HepG2 (cell line): ENCODE results near the gene SRSF3. TPM values are rescaled to one million over a fixed set of nuclear protein-coding genes. Genes with fewer than 3 reads are reported as not detected.

Experiments
- CAMTA2 ChIP-seq: sonication (generic); formaldehyde crosslinking; IDR thresholded peaks from 2 replicates; pipeline ENCODE4 v1.4.0; 2020; ENCODE audit warnings: mild to moderate bottlenecking, missing genetic modification reagents, borderline replicate concordance
- CCAR2 ChIP-seq: fragments of 200-400 bp; formaldehyde crosslinking; optimal IDR thresholded peaks from 2 replicates; pipeline ENCODE3; 2018; ENCODE audit warnings: low read depth, mild to moderate bottlenecking, low read length, moderate library complexity
- ETV5 ChIP-seq: IDR thresholded peaks from 2 replicates; pipeline ENCODE4 v1.6.1; 2018; ENCODE audit warnings: missing biosample characterization, missing genetic modification reagents, inconsistent platforms, borderline replicate concordance
- GABPB1 ChIP-seq: IDR thresholded peaks from 2 replicates; pipeline ENCODE4 v1.6.1; 2016; ENCODE audit warnings: mild to moderate bottlenecking, missing genetic modification reagents, moderate library complexity, missing compliant biosample characterization
- HBP1 ChIP-seq: IDR thresholded peaks from 2 replicates; pipeline ENCODE4 v1.6.1; 2016; ENCODE audit warnings: low read depth, control low read depth
- HOXD1 ChIP-seq: sonication (generic); formaldehyde crosslinking; IDR thresholded peaks from 2 replicates; pipeline ENCODE4 v1.5.0; 2020; ENCODE audit warnings: missing genetic modification reagents
- JUNB ChIP-seq: sonication (generic); formaldehyde crosslinking; IDR thresholded peaks from 2 replicates; pipeline ENCODE4 v1.8.0; 2022; ENCODE audit warnings: missing genetic modification reagents, mild to moderate bottlenecking, borderline replicate concordance
- MIER3 ChIP-seq: IDR thresholded peaks from 2 replicates; pipeline ENCODE4 v1.6.1; 2016; ENCODE audit warnings: missing compliant biosample characterization, borderline replicate concordance
- MZF1 ChIP-seq: sonication (generic); formaldehyde crosslinking; IDR thresholded peaks from 2 replicates; pipeline ENCODE4 v1.8.1; 2023; ENCODE audit warnings: mild to moderate bottlenecking, missing genetic modification reagents, borderline replicate concordance
- NFYC ChIP-seq: IDR thresholded peaks from 2 replicates; pipeline ENCODE4 v1.6.1; 2016; ENCODE audit warnings: missing genetic modification reagents, missing compliant biosample characterization
- NKX3-1 ChIP-seq: sonication (generic); formaldehyde crosslinking; IDR thresholded peaks from 2 replicates; pipeline ENCODE4 v1.5.0; 2020; ENCODE audit warnings: missing genetic modification reagents
- SAFB2 ChIP-seq: sonication (generic); formaldehyde crosslinking; IDR thresholded peaks from 2 replicates; pipeline ENCODE4 v1.5.1; 2020; ENCODE audit warnings: missing genetic modification reagents, low read depth, mild to moderate bottlenecking, borderline replicate concordance
- SOX6 ChIP-seq, 2 experiments: fragments of 450-650 bp in 1 of 2; sonication (generic) in 1 of 2; formaldehyde crosslinking in 1 of 2; IDR thresholded peaks; 2 replicates each; pipeline versions ENCODE4 v1.4.0 to v1.6.1; 2017 to 2020; ENCODE audit warnings: antibody characterized with exemption in 1 of 2, mild to moderate bottlenecking in 1 of 2, missing genetic modification reagents in 1 of 2
- SP5 ChIP-seq: IDR thresholded peaks from 2 replicates; pipeline ENCODE4 v1.6.1; 2016; ENCODE audit warnings: low read depth, borderline replicate concordance
- TCF7 ChIP-seq: sonication (generic); IDR thresholded peaks from 2 replicates; pipeline ENCODE4 v1.6.1; 2016; ENCODE audit warnings: antibody characterized with exemption, low read depth
- TEAD2 ChIP-seq: sonication (generic); formaldehyde crosslinking; IDR thresholded peaks from 2 replicates; pipeline ENCODE4 v1.9.0; 2021; ENCODE audit warnings: missing genetic modification reagents
- TMF1 ChIP-seq: sonication (generic); formaldehyde crosslinking; IDR thresholded peaks from 2 replicates; pipeline ENCODE4 v1.8.1; 2022; ENCODE audit warnings: low read depth, missing genetic modification reagents
- ZBTB2 ChIP-seq: sonication (generic); formaldehyde crosslinking; IDR thresholded peaks from 2 replicates; pipeline ENCODE4 v1.8.0; 2022; ENCODE audit warnings: low read depth, missing genetic modification reagents
- ZBTB42 ChIP-seq: sonication (generic); formaldehyde crosslinking; IDR thresholded peaks from 2 replicates; pipeline ENCODE4 v1.5.0; 2020; ENCODE audit warnings: mild to moderate bottlenecking, missing genetic modification reagents
- ZC3H13 ChIP-seq: sonication (generic); formaldehyde crosslinking; IDR thresholded peaks from 2 replicates; pipeline ENCODE4 v1.8.1; 2023; ENCODE audit warnings: mild to moderate bottlenecking, missing genetic modification reagents, moderate library complexity
- ZNF264 ChIP-seq: sonication (generic); formaldehyde crosslinking; IDR thresholded peaks from 2 replicates; pipeline ENCODE4 v1.4.0; 2020; ENCODE audit warnings: missing genetic modification reagents
- ZNF292 ChIP-seq: sonication (generic); formaldehyde crosslinking; IDR thresholded peaks from 2 replicates; pipeline ENCODE4 v1.8.1; 2022; ENCODE audit warnings: mild to moderate bottlenecking, low read depth, missing genetic modification reagents, borderline replicate concordance
- ZNF337 ChIP-seq: sonication (generic); formaldehyde crosslinking; IDR thresholded peaks from 2 replicates; pipeline ENCODE4 v1.5.1; 2020; ENCODE audit warnings: missing genetic modification reagents, low read depth, mild to moderate bottlenecking, borderline replicate concordance
- ZNF451 ChIP-seq: sonication (generic); formaldehyde crosslinking; IDR thresholded peaks from 2 replicates; pipeline ENCODE4 v1.5.0; 2020; ENCODE audit warnings: mild to moderate bottlenecking, missing genetic modification reagents
- ZNF614 ChIP-seq: IDR thresholded peaks from 2 replicates; pipeline ENCODE4 v1.6.1; 2018; ENCODE audit warnings: missing biosample characterization, missing genetic modification reagents, inconsistent platforms, borderline replicate concordance
- ZNF775 ChIP-seq: sonication (generic); formaldehyde crosslinking; IDR thresholded peaks from 2 replicates; pipeline ENCODE4 v1.4.0; 2020; ENCODE audit warnings: missing genetic modification reagents, mild to moderate bottlenecking, moderate library complexity, borderline replicate concordance
- ZNF816 ChIP-seq: sonication (generic); formaldehyde crosslinking; IDR thresholded peaks from 2 replicates; pipeline ENCODE4 v1.8.0; 2022; ENCODE audit warnings: missing genetic modification reagents, mild to moderate bottlenecking, borderline replicate concordance
- ZNF83 ChIP-seq: sonication (generic); formaldehyde crosslinking; IDR thresholded peaks from 2 replicates; pipeline ENCODE4 v1.4.0; 2020; ENCODE audit warnings: missing genetic modification reagents, mild to moderate bottlenecking, borderline replicate concordance
- ZSCAN25 ChIP-seq: sonication (generic); formaldehyde crosslinking; IDR thresholded peaks from 2 replicates; pipeline ENCODE4 v1.8.0; 2022; ENCODE audit warnings: mild to moderate bottlenecking, missing genetic modification reagents
- polyA plus RNA-seq, 8 experiments: library from polyadenylated mRNA; depleted of rRNA in 3 of 8; stranded (reverse) in 7 of 8; unstranded in 1 of 8; fragments of >200 nt; fragmentation: Illumina TruSeq in 4 of 8; extraction: Trizol in 4 of 8; gene quantifications; 2 replicates each; pipeline versions ENCODE4 v1.2.1 to v1.2.3, GENCODE V29; 2011 to 2016; ENCODE audit warnings: low read depth in 4 of 8, missing spikeins in 1 of 8, mixed read lengths in 1 of 8; ENCODE audit not compliant: insufficient read depth in 1 of 8
- total RNA-seq, 5 experiments: library from RNA; depleted of rRNA; stranded (reverse); fragments of >200 nt; fragmentation: Illumina TruSeq; extraction: Trizol; gene quantifications; 2 replicates each; pipeline ENCODE4 v1.2.3, GENCODE V29; 2016; ENCODE audit warnings: low read depth in 1 of 5
- TF ChIP-seq, protein P1 (sequence below): sonication (generic); formaldehyde crosslinking; IDR thresholded peaks from 2 replicates; pipeline ENCODE4 v1.4.0; 2020; ENCODE audit warnings: mild to moderate bottlenecking, missing genetic modification reagents

The SRSF3 gene
- total and polyA plus RNA-seq, 2 of the 13 experiments (the other 11 are each of a cell fraction or from before 2014, with no cell fraction given), result 206 to 684 TPM

DNA sequence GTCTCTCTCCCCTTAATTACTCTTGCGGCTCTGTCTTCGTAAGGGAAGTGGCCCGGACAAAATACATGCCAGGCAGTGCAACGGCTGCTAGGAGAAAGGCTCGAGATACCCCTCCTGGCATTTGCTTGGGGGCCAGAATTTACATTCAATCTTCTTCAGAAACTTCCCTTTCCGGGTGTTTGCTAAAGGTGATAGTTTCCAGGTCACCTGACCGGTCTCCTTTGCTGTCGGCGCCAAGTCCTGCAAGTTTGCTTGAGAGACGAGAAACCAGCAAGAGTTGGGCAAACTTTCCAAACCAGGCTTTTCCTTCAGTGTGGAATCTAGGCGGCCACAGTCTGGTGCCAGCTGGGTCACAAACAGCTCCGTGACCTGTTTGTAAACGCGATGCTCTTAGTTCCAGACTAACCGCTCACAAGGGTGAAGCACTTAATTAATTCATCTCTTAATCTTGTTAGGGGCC lies 563 bp upstream of the SRSF3 start (continued):
- TF ChIP-seq HBP1 (CRISPR knock-in tag), result no peak
- no peak for TF ChIP-seq MZF1 (CRISPR knock-in tag)
- peak; percentile 31 for TF ChIP-seq NKX3-1
- TF ChIP-seq ZNF451, result 0 out of 2 replicates have a peak, but pooled peaks have one; percentile 29
- TF ChIP-seq ZNF816, result peak; percentile 86; the same call in 1 of the 2 replicates
- peak; percentile 32; the same call in 1 of the 2 replicates for TF ChIP-seq ZBTB2 (CRISPR knock-in tag)
- no peak for TF ChIP-seq MIER3
- no peak for TF ChIP-seq ZC3H13 (CRISPR knock-in tag)
- TF ChIP-seq TEAD2 (CRISPR knock-in tag), result no peak
- peak; percentile 91; the same call in 1 of the 2 replicates for TF ChIP-seq ZNF337 (CRISPR knock-in tag)
- TF ChIP-seq TMF1 (CRISPR knock-in tag), result no peak
- TF ChIP-seq ZNF264 (CRISPR knock-in tag), result peak; percentile 52; the same call in 1 of the 2 replicates
- no peak for TF ChIP-seq CCAR2
- 0 out of 2 replicates have a peak, but pooled peaks have one; percentile 75 for TF ChIP-seq ZBTB42 (CRISPR knock-in tag)
- TF ChIP-seq GABPB1 (CRISPR knock-in tag), result no peak
- TF ChIP-seq SP5 (CRISPR knock-in tag), result no peak
- no peak for TF ChIP-seq JUNB (CRISPR knock-in tag)
- TF ChIP-seq SAFB2, result no peak
- TF ChIP-seq, protein P1, sequence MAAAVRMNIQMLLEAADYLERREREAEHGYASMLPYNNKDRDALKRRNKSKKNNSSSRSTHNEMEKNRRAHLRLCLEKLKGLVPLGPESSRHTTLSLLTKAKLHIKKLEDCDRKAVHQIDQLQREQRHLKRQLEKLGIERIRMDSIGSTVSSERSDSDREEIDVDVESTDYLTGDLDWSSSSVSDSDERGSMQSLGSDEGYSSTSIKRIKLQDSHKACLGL (CRISPR knock-in tag), result no peak
- no peak for TF ChIP-seq TCF7
- TF ChIP-seq NFYC (CRISPR knock-in tag), result no peak
- no peak for TF ChIP-seq ETV5 (CRISPR knock-in tag)
- TF ChIP-seq ZNF775 (CRISPR knock-in tag), result no peak
- TF ChIP-seq ZNF83 (CRISPR knock-in tag), result no peak
- TF ChIP-seq ZNF292 (CRISPR knock-in tag), result no peak
- TF ChIP-seq SOX6 (IDR thresholded peaks at IDR 0.05), result no peak
- TF ChIP-seq SOX6 (CRISPR knock-in tag; IDR thresholded peaks at IDR 0.05), result no peak
- TF ChIP-seq HOXD1 (CRISPR knock-in tag), result no peak
- TF ChIP-seq CAMTA2, result no peak
- TF ChIP-seq ZNF614 (CRISPR knock-in tag), result no peak
- 0 out of 2 replicates have a peak, but pooled peaks have one; percentile 15 for TF ChIP-seq ZSCAN25
